Psoas muscle (tissue), 8 donors: ENCODE measurements around the gene LY6G6F. TPM values are rescaled to one million over a fixed set of nuclear protein-coding genes. Genes with fewer than 3 reads are reported as not detected.

ENCODE experiments used
- ATAC-seq, 4 donors: fragments of 200-7000 bp; cut with Tn5 transposase; one replicate each; pipeline ENCODE4 v1.9.1; 2020; ENCODE audit warnings: moderate library complexity in 3 of 4, mild to moderate bottlenecking in 2 of 4
- DNase-seq, 2 donors: peaks; one replicate each; pipeline ENCODE4 v3.0.0-alpha.2; 2020
- H3K27ac ChIP-seq: fragments of 200-600 bp; one replicate; pipeline ENCODE4 v1.8.0; 2022
- H3K27me3 ChIP-seq, 3 donors: fragments of 200-600 bp in 1 of 3; one replicate each; pipeline versions ENCODE4 v1.6.1 to v1.8.0; 2013 to 2022; ENCODE audit warnings: low read length in 2 of 3, mild to moderate bottlenecking in 2 of 3, moderate library complexity in 1 of 3; ENCODE audit not compliant: insufficient read depth in 3 of 3
- H3K36me3 ChIP-seq, 2 donors: fragments of 200-600 bp in 1 of 2; one replicate each; pipeline versions ENCODE4 v1.6.1 to v1.8.0; 2013 to 2022; ENCODE audit warnings: low read depth in 1 of 2, mild to moderate bottlenecking in 1 of 2, moderate library complexity in 1 of 2; ENCODE audit not compliant: insufficient read depth in 1 of 2
- H3K4me1 ChIP-seq: fragments of 200-600 bp; one replicate; pipeline ENCODE4 v1.8.0; 2022
- H3K4me3 ChIP-seq: fragments of 200-600 bp; one replicate; pipeline ENCODE4 v1.8.0; 2022; ENCODE audit warnings: mild to moderate bottlenecking
- H3K9me3 ChIP-seq: fragments of 200-600 bp; one replicate; pipeline ENCODE4 v1.8.0; 2022
- CTCF ChIP-seq: fragments of 200-600 bp; IDR thresholded peaks from one replicate; pipeline ENCODE4 v1.8.0; 2022; ENCODE audit warnings: antibody characterized with exemption
- WGBS, 3 donors: extraction: QIAGEN DNeasy Blood & Tissue Kit; methylation state at CpG; one replicate each; pipeline versions ENCODE4 v1.1.6 to v1.1.7; 2013; 5-methylcytosine and 5-hydroxymethylcytosine counted together
- intact Hi-C, 2 donors: fragments of 100-400 bp; cut with DNase I; formaldehyde crosslinking; loops; one replicate each; pipeline versions ENCODE4 v1.11.0 to v1.14.2; 2022
- polyA plus RNA-seq, 3 donors: library from polyadenylated mRNA; stranded (reverse); fragments of 200-250 nt; gene quantifications; one replicate each; pipeline ENCODE4 v1.2.3, GENCODE V29; 2013
- total RNA-seq, 4 donors: library from RNA; stranded (reverse); fragmentation: NEBNext Ultra II Directional in 2 of 4; extraction: Animal tissue kit (Norgen Biotek cat#: 25700) in 2 of 4; gene quantifications; one replicate each; pipeline versions ENCODE4 v1.2.1 to v1.2.4, GENCODE V29; 2021 to 2023
- donor health status: healthy with polysubstance abuse.
- donor health status: DM: no; HTN: no; CAD: no; lungs with moderate emphysema.
- donor health status: Bipolar disorder and iron deficiency.
- donor health status: healthy.
- donor health status: DM: yes; HTN: yes; CAD: no.
- donor health status: DM: no; HTN: no; CAD: no.
- donor health status: DM: no; HTN: no; CAD: no.
- donor health status: DM: yes; HTN: yes; CAD: no.

The LY6G6F gene
- total and polyA plus RNA-seq, 7 donors, result 0.05 TPM; not detected in 6

- ATAC-seq, result no peak
- Histone ChIP-seq H3K36me3 (peaks cover 0 to 29% of the 10 kb centered on the region in 2 donors), H3K4me3 (no peak overlapping the region), H3K9me3 (no peaks in the 10 kb centered on the region), H3K27me3 (no peaks in the 10 kb centered on the region), H3K4me1 (peaks cover 8% of the 10 kb centered on the region), H3K27ac (no peak overlapping the region)
- intact Hi-C loops, result no loop called here
- no peak for TF ChIP-seq CTCF
- DNase-seq, result no peak
- WGBS, 3 donors, result 55 to 69% (median 64%) methylated on average over 6 of the region's 6 CpGs
Observed at GRCh38 chr6:31676904-31677303, 29.8 kb upstream of the LY6G6F start.

- Histone ChIP-seq H3K4me3 (no peak overlapping the region), H3K4me1 (peaks cover 8% of the 10 kb centered on the region), H3K27me3 (no peaks in the 10 kb centered on the region), H3K36me3 (peaks cover 0 to 18% of the 10 kb centered on the region in 2 donors), H3K9me3 (no peaks in the 10 kb centered on the region), H3K27ac (no peak overlapping the region)
- TF ChIP-seq CTCF, result no peak
- DNase-seq (no peak), ATAC-seq (no peak)
- WGBS, 3 donors, result 54 to 68% (median 57%) methylated on average over 8 of the region's 8 CpGs
- intact Hi-C loops, result no loop called here
Observed at GRCh38 chr6:31677955-31678354, 28.7 kb upstream of the LY6G6F start.

- peak; percentile 71 for TF ChIP-seq CTCF
- peak within 1 kb of the TSS; percentile 70 for H3K4me3 ChIP-seq
- H3K27me3 ChIP-seq, result no peaks in the 10 kb centered on the region
- intact Hi-C loops, result loop anchor here (2.0 to 10.0 kb wide), 6 partner anchors 87 to 272 kb away; partner anchors contain the start of gene NEU1 (in 1 of the 2)
- H3K36me3 ChIP-seq, result peaks cover 0 to 16% of the 10 kb centered on the region in 2 donors
- peaks cover 8% of the 10 kb centered on the region for H3K4me1 ChIP-seq
- 9 to 12% (median 11%) methylated on average over 17 of the region's 17 CpGs for WGBS, 3 donors
- peak; percentile 82 to 91 for DNase-seq
- no peaks in the 10 kb centered on the region for H3K9me3 ChIP-seq
- H3K27ac ChIP-seq, result peak within 1 kb of the TSS; percentile 13
- peak; percentile 90 to 96 (median 94) for ATAC-seq
Observed at GRCh38 chr6:31680226-31681134, 26.2 kb upstream of the LY6G6F start, which contains the start of gene LY6G5C. TSS of gene LY6G5C (minus strand) at chr6:31681067. CDS start at chr6:31680373, 694 bp downstream.

GRCh38 chr6:31681135-31681671 is 25.5 kb upstream of the LY6G6F start:
- peak overlapping the region; percentile 13 for H3K27ac ChIP-seq
- peaks cover 0 to 23% of the 10 kb centered on the region in 2 donors for H3K36me3 ChIP-seq
- peaks cover 8% of the 10 kb centered on the region for H3K4me1 ChIP-seq
- WGBS, 3 donors, result 1 to 3% (median 1%) methylated on average over 40 of the region's 40 CpGs
- ATAC-seq, result peak; percentile 45 to 76 (median 52)
- H3K9me3 ChIP-seq, result no peaks in the 10 kb centered on the region
- no peaks in the 10 kb centered on the region for H3K27me3 ChIP-seq
- no peak for TF ChIP-seq CTCF
- peak; percentile 36 to 67 for DNase-seq
- intact Hi-C loops, result loop anchor here (2.0 to 10.0 kb wide), 6 partner anchors 86 to 271 kb away; partner anchors contain the start of gene NEU1 (in 1 of the 2)
- H3K4me3 ChIP-seq, result peak overlapping the region; percentile 70
